ENCODE results near the gene L1CAM.

The L1CAM gene

DNA sequence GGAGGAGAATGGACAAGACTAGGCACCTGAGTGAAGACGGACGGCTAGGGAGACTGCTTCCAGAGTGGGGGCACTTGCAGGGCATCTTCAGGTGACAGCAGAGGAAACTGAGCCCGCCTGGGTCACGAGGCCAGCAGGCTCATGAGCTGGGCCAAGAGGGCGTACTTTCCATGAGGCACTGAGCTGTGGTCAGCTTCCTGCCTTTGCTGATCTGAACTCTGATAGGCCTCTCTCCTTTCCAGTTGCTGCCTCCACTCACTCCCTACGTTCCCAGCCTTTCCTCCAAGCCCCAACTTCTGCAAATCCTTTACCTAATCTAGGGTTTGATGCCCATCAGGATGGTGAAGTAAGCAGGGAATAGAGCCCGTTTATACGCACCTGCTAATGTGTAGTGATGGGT lies 1.4 kb upstream of the L1CAM start:
- Histone ChIP-seq H4K20me1 (ENCODE audit: low read depth, low read length) (no peaks in the 10 kb centered on the region), H3F3A (ENCODE audit: insufficient read depth) (no peaks in the 10 kb centered on the region), H3K27ac (ENCODE audit: low read depth, low read length) (no peak overlapping the region), H2AFZ (ENCODE audit: low read depth, low read length, severe bottlenecking) (no peak overlapping the region), H3K9ac (ENCODE audit: low read length) (no peak overlapping the region), H3K4me2 (ENCODE audit: low read depth, low read length, poor library complexity, severe bottlenecking) (no peak overlapping the region), H3K9me2 (replicated peaks; ENCODE audit: insufficient read depth, low read length) (no peaks in the 10 kb centered on the region), H3K27me3 (ENCODE audit: low read length) (no peaks in the 10 kb centered on the region), H3K9me3 (ENCODE audit: insufficient read depth, low read length) (no peaks in the 10 kb centered on the region), H3K36me3 (ENCODE audit: low read length) (no peaks in the 10 kb centered on the region), H3K79me2 (ENCODE audit: insufficient read depth, low read length) (no peaks in the 10 kb centered on the region), H3K4me3 (ENCODE audit: insufficient read depth, low read length, poor library complexity, severe bottlenecking) (no peak overlapping the region)
- no peak for TF ChIP-seq EZH2phosphoT487 (conservative IDR thresholded peaks at IDR 0.05; ENCODE audit: low read length)
- TF ChIP-seq, protein P1, sequence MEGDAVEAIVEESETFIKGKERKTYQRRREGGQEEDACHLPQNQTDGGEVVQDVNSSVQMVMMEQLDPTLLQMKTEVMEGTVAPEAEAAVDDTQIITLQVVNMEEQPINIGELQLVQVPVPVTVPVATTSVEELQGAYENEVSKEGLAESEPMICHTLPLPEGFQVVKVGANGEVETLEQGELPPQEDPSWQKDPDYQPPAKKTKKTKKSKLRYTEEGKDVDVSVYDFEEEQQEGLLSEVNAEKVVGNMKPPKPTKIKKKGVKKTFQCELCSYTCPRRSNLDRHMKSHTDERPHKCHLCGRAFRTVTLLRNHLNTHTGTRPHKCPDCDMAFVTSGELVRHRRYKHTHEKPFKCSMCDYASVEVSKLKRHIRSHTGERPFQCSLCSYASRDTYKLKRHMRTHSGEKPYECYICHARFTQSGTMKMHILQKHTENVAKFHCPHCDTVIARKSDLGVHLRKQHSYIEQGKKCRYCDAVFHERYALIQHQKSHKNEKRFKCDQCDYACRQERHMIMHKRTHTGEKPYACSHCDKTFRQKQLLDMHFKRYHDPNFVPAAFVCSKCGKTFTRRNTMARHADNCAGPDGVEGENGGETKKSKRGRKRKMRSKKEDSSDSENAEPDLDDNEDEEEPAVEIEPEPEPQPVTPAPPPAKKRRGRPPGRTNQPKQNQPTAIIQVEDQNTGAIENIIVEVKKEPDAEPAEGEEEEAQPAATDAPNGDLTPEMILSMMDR (IDR thresholded peaks at IDR 0.05; ENCODE audit: insufficient read depth, low read length, poor library complexity, severe bottlenecking) = no peak

DNA sequence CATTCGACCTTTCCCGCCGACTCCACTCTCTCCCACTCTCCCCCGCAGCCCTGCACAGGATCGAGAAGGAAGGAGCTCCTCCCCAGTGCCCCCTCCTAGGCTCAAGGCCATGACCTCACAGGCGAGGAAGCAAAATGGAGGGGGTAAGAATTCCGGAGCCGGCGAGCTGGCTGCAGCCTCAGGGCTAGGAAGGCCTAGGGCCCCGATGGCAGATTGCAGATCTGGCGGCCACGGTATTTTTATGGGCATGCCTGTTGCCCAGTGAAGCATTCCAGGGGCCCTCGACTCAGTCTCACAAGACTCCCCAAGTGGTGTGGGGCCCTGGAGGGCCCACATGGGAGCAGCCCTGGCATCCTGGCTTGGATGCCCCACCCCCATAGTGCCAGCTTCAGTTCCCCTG lies 942 bp upstream of the L1CAM start:
- no peak overlapping the region for H3K4me2 ChIP-seq (ENCODE audit: low read depth, low read length, poor library complexity, severe bottlenecking)
- no peaks in the 10 kb centered on the region for H3K27me3 ChIP-seq (ENCODE audit: low read length)
- H3K27ac ChIP-seq (ENCODE audit: low read depth, low read length) = no peak overlapping the region
- H2AFZ ChIP-seq (ENCODE audit: low read depth, low read length, severe bottlenecking) = no peak overlapping the region
- no peaks in the 10 kb centered on the region for H3K36me3 ChIP-seq (ENCODE audit: low read length)
- no peak overlapping the region for H3K9ac ChIP-seq (ENCODE audit: low read length)
- no peaks in the 10 kb centered on the region for H3K9me3 ChIP-seq (ENCODE audit: insufficient read depth, low read length)
- H4K20me1 ChIP-seq (ENCODE audit: low read depth, low read length) = no peaks in the 10 kb centered on the region
- no peaks in the 10 kb centered on the region for H3K79me2 ChIP-seq (ENCODE audit: insufficient read depth, low read length)
- H3K4me3 ChIP-seq (ENCODE audit: insufficient read depth, low read length, poor library complexity, severe bottlenecking) = no peak overlapping the region
- no peak for TF ChIP-seq EZH2phosphoT487 (conservative IDR thresholded peaks at IDR 0.05; ENCODE audit: low read length)
- TF ChIP-seq, protein P1 (IDR thresholded peaks at IDR 0.05; ENCODE audit: insufficient read depth, low read length, poor library complexity, severe bottlenecking) = no peak
- H3F3A ChIP-seq (ENCODE audit: insufficient read depth) = no peaks in the 10 kb centered on the region
- H3K9me2 ChIP-seq (replicated peaks; ENCODE audit: insufficient read depth, low read length) = no peaks in the 10 kb centered on the region

DNA sequence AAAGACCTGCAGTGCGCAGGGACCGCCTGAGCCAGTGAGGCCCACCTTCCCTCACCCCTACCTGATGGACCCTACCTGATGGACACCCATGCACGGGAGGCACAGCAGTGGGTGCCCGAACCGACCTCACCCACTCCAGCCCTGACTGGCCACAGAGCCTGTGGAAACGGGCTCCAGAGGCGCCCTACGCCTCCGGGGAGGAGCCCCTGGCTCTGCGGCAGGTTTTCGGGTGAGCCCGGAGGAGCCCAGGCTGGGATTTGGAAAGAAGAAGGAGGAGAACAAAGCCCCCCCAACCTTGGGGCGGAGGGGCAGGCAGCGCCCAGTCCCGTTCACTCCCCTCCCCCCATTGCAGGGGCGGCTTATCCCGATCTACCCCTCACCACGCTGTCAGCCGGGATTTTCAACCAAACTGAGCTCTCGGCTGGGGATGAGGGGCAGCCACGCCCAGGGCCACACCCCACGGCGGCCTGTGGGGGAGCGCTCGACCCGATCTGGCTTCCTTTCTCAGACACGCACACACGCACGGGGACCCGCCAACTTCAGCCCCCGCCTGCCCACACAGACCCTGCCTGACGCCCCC lies 675 bp downstream of the L1CAM start:
- TF ChIP-seq, protein P1 (IDR thresholded peaks at IDR 0.05; ENCODE audit: insufficient read depth, low read length, poor library complexity, severe bottlenecking) = no peak
- TF ChIP-seq EZH2phosphoT487 (conservative IDR thresholded peaks at IDR 0.05; ENCODE audit: low read length) = no peak
- Histone ChIP-seq H3K9me3 (ENCODE audit: insufficient read depth, low read length) (no peaks in the 10 kb centered on the region), H2AFZ (ENCODE audit: low read depth, low read length, severe bottlenecking) (no peak overlapping the region), H3F3A (ENCODE audit: insufficient read depth) (no peaks in the 10 kb centered on the region), H4K20me1 (ENCODE audit: low read depth, low read length) (no peaks in the 10 kb centered on the region), H3K9me2 (replicated peaks; ENCODE audit: insufficient read depth, low read length) (no peaks in the 10 kb centered on the region), H3K79me2 (ENCODE audit: insufficient read depth, low read length) (no peaks in the 10 kb centered on the region), H3K4me2 (ENCODE audit: low read depth, low read length, poor library complexity, severe bottlenecking) (no peak overlapping the region), H3K27ac (ENCODE audit: low read depth, low read length) (no peak overlapping the region), H3K9ac (ENCODE audit: low read length) (no peak overlapping the region), H3K27me3 (ENCODE audit: low read length) (no peaks in the 10 kb centered on the region), H3K36me3 (ENCODE audit: low read length) (no peaks in the 10 kb centered on the region), H3K4me3 (ENCODE audit: insufficient read depth, low read length, poor library complexity, severe bottlenecking) (no peak overlapping the region)
